SHP77 treated with DMSO at 0.1 percent for 48 hours (cell line): Measurements from ENCODE around the gene SAE1.

ENCODE experiments used
- DNase-seq: peaks from one replicate; lab custom pipeline; 2025; lab: John Stamatoyannopoulos, UW

SAE1 gene

DNA sequence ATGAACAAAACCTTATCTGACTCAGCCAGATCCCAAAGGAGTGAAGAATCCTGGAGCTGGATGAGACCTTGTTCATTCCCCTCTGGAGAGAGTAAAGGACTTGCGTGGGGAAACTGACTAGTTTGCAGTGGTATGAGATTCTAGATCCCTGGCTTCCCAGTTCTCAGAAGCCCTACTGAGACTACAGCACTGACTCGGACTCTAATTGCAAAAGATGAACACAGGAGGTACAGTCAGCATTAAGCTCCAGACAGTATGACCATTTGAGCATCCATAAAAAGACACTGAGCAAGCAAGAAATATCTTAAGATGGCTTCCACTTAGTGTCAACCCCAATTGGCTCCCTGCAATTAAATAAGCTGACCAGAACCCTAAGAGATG, 23.8 kb upstream of the SAE1 start:
- no peak for DNase-seq

DNA sequence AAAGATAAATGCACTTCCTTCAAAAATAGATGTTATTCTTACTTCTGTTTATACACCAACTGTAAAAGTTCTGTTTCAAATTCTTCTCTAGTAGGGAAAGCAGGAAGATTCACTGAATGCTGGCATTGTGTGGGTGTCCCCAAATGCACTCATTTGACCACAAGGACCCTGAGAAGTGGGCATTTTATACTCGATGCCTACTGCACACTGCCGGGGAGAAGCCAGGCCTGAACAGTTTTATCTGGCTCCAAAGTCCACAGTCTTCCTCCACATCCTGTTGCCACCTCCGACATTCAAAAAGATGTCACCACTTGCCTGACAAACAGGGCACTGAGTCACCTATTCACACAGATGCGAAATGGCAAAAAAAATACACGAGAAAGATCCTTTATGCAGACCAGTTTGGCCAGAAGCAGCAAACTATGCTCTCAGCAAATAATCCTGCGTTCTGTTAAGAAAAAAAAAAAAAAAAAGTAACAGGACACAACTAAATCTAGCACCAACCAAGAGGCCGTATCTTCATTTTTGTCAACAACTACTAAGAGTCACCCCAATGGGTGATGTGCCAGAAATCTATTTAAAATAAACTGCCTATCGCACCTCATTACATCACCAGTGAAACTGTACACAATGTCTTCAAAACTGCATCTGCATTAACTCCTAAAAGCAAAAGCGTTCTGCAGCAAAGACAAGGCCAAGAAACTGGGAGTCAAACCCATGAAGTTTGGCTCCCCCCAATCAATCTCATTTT, 23.3 kb upstream of the SAE1 start:
- DNase-seq = no peak

DNA sequence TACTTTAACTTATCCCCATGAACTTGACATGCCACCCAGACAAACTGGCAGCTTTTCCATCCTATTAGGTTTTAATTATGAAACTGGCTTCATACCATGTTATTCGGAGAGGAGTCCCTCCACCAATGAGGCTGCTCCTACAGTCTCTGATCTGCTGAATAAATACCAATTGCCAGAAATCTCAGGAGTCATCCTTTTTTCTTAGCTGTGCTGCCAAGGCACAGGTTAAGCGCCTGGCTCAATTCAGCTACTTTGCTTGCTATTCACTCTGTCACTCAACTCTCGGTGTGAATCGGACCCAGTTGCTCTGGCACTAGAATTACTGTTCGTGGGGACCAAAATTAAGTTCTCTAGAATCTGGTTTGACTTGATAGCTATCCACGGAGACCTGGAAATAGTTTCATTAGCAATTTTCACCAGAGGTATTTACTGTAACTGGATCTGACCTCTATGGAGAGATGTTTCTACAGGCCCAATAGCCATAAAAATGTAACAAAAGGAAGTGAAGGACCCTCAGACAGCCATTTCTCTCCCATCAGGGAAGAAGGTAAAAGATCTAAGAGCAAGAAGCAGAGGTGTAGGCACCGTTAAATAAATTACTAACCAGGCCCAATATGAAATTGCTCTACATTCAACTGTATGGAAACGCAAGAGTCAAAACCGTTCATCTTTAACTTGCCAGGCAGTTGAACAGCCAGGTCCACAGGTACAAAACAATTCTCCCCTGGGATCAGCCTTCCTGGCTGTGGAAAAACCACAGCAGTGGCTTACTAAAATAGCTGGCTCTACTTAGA, 22.5 kb upstream of the SAE1 start:
- no peak for DNase-seq

DNA sequence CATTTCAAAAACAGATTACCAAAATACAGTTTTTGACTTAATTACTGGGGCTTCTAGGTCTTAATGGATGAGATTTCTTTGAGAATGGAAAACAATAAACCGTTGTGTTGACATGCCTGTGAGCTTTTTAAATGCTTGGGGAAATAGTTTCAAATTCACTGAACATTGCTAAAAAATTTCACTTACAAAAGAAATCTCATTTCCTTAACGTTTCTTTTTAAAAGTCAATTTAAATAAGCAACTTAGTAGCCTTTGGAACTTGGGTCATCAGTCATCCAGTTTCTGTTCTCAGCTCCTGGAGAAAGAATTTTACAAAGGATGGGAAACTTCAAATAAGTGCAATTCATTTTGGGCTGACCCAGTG, 21.5 kb upstream of the SAE1 start:
- no peak for DNase-seq

DNA sequence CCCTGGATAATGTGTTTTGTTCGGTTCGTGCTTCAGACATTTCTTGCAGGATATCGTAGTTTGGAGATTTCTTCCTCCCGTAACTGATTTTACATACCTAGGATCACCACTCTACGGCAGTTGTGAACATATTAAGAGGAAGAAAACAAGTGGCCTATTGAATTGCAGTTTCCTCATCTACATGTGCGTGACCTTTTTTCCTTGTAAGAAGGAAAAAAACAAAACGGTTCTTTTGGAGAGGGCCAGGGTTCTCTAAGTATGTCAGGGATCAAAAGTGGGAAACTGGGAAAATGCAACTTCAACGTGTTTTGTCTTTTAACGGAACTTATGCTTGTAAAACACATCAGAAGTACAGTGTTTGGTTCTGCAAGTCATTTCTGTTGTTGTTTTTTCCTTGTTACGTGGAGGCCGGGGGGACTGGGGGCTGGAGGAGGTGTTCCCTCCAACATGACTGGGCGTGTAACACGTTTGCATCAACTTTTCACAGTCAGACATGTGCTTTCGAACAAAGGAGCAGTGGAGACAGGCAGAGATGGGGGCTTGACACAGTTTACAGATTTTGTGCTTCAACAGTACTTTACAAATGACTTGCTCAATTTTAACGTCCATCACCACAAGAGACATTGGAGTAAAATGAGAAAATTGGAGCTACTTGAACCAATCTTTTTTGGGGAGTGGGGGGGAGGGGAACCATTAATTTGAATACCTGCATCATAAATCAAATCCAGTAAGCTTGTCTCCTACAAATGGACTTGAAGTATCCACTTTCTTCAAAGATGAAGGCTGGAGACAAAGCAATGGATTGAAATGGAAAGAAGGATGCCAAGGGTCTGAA, 20.9 kb upstream of the SAE1 start:
- DNase-seq = no peak

DNA sequence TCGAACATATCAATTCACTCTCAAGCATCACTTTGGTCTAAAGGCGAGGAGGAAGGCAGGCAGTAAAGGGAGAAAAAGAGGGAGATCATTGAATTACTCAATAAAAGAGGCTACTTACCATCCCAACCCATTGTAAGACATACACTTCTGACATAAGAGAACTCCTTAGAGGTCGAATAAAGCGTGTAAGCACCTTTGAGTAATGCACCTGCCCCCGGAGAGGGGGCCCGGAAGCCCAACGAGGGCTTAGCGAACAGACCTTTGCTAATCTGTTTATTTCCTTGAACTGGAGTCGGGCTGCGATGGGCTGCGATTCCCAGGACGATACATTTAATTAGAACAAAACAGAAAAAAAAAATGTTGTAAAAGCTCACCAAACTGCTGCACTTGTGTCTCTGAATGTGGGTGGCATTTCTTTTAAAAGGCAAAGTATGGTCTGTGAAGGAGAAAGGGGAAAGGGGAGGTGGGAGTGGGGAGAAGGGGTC, 20.1 kb upstream of the SAE1 start:
- DNase-seq = no peak

DNA sequence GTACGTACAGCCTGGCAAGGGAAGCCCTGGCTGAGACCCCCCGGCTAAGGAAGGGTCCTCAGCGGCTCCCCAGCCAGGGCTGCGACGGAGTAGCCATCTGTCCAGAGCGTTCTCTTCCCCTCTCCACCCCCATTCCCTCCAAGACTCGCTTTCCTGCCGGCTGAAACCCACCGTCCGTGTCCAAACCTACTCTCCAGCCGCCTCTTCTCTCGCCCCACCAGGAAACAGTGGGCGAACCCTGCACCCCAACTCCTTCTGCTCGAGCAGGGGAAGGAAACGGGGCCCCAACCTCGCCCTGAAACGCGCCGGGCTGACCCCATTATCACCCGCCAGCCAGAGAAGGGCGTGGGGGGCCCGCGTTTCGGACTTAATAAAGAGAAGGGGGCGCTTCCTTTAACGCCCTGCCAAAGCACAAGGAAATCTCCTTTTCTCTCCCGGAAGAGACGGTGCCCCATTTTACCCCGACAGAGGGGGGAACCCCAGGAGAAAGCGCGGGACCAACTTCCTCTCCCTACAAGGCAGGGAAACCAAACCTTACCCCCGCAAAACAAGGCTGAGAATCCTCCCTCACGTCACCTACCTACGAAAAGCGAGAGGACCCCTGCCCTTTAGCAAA, 19.5 kb upstream of the SAE1 start:
- DNase-seq = no peak

DNA sequence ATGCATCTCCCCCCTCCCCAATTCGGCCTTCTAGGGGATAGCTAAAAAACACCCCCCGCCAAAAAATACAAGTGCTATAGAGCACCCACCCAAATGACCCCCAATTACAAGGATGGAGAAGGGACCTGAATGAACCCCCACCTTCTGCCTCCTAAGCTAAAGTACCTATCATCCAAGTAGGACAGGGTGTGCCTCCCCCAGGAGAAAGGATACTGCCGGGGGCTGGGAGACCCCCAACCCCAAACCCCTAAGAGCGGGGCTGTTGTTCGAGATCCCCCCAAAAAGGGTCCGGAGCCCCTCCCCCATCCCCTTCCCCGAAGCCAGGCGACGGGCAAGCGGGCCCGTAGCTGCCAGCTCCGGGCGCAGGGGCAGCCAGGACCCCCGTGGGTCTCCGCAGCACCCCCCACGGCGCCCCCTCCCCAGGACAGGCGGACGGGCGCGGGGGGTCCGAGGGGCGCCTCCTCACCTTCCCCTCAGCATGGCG, 18.9 kb upstream of the SAE1 start:
- DNase-seq = no peak

DNA sequence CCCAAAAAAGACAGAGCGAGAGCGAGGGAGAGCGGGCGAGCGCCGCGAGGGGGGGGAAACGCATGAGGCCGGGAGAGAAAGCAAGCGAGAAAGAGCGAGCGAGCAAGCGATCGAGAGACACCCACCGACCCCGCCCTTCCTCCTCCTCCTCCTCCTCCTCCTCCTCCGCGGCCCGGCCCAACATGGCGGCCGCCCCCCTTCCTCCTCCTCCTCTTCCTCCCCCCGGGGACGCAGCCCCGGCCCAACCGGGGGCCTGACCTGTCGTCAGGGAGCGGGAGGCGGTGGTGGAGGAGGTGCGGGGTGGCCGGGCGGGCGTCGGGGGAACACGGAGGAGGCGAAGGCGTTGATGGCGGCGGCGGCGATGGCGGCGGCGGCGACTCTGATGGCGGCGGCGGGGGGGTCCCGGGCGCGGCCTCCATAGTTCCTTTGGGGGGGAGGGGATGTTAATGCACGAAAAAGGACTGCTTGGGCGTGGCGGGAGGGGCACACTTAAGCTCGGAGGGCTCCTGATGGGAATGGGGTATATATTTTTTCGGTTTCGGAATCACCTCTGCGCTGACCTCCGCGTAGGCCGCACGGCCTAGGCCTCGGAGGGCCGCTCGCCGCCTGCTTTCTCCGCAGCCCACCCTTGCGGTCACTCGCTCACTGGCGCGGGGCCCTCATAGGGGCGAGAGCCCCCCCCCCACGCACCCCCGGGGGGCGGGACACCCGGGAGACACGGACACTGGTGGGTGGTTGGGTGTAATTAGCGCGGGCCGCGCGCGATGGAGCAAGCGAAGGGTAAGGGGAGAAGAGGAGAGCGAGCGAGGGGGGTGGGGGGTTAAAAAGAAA, 18.3 kb upstream of the SAE1 start:
- DNase-seq = peak; percentile 21

DNA sequence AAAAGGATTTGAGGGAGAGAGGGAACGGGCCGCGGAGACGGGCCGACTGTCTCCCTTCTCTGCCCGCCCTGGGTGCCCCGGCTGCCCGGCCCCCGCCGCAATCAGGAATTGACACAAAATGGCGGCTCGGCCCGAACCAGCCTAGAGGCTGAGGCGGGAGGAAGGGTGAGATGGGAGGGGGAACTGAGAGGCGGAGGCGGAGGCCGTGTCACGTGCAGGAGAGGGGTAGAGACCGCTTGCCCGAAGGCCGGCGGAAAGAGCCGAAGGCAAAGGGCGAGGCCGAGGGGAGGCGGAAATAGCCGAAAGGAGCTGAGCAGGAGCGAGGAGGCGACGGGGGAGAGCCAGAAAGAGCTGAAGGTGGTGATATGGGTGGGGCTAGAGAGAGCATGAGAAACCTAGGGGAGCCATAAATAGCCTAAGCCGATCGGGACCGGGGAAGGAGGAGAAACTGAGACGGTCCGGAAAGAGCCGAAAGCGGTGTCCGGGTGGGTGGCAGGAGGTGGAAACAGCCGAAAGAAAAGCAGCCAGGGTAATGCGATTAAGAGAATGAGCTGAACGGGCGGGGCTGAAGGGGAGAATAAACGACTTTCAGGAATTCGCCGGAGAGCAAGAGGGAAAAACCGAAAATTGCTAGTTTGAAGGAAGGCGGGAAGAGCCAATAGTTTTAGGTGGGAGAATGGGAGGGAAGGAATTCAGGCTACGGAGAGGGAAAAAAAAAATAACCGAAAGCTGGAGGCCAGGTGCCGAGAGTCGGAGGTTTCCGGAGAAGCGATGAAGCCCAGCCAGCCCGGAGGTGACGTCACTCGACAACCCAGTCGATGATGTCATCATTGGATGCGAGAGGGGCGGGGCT, 17.4 kb upstream of the SAE1 start, which contains the start of gene ZC3H4:
ZC3H4 (minus strand) TSS at position 780 of the 853 bp plus-strand sequence. CDS start 1,192 bp downstream, outside the sequence.
- DNase-seq = peak; percentile 96

DNA sequence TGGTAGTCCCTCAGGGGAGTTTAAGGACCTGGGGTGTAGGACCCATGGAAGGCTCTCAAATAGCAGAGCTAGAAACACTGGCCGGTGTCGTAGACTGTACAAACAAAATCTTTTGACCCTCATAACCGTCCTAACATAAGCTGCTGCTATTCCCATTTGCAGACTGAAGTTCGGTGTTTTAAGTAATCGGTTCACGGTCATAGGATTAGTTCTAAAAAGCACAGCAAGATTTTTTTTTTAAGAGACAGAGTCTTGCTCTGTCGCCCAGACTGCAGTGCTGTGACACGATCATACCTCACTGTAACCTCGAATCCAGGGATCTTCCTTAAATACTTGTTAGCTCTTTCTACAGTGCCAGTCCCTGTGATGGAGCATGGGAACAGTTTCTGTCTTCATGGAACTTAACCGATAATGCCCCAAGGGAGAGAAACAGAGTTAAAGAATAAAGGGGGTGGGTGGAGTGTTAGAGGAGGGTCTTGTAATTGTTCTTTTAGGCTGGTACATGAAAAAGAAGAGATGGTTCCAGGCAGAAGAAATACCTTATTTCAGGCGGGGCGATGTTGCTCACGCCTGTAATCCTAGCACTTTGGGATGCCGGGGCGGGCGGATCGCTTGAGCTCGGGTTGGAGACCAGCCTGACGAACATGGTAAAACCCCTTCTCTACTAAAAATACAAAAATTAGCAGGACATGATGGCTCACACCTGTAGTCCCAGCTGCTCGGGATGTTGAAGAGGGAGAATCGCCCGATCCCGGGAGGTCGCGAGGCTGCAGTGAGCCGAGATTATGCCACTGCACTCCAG, 16.6 kb upstream of the SAE1 start:
- no peak for DNase-seq

DNA sequence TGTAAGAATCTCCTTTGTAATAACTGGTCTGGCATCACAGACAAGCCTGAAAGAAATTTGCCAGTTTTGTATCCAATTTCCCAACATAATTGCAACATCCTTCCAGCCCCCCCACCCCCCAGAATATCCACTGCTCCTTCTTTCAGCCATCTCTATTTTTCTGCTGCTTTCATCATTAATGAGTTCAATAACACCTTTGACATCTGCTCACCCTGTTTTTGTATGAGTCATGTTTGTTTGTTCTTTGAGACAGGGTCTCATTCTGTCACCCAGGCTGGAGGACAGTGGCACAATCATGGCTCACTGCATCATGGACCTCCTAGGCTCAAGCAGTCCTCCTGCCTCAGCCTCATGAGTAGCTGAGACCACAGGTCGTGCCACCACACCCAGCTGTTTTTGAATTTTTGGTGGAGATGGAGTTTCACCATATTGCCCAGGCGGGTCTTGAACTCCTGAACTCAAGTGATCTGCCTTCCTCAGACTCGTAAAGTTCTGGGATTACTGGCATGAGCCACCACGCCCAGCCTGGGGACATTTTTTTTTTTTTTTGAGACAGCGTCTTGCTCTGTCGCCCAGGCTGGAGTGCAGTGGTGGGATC, 10.1 kb upstream of the SAE1 start:
- no peak for DNase-seq

DNA sequence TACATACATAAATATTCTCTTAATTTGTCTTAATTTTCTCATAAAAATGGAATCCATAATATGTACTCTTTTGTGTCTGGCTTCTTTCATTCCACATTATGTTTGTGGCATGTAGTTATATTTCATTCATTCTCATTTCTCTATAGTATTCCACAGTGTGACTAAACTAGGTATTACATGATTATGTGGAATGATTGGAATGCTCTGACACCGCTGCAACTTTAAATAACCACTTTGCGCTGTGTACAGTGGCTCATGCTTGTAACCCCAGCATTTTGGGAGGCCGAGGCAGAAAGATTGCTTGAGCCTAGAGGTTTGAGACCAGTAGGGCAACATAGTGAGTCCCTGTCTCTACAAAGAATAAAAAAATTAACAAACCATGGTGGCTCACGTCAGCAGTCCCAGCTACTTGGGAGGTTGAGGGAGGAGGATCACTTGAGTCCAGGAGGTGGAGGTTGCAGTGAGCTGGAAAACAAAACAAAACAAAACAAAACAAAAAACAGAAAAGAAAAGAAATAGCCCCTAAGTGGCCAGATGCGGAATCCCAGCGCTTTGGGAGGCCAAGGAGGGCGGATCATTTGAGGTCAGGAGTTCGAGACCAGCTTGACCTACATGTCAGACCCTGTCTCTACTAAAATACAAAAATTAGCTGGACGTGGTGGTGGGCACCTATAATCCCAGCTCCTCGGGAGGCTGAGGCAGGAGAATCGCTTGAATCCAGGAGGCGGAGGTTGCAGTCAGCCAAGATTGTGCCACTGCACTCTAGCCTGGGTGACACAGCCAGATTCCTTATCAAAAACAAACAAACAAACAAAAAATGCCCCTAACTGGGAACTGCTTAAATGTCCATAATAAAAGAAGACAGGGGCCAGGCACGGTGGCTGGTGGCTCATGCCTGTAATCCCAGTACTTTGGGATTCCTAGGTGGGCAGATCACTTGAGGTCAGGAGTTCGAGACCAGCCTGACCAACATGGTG, 8.0 kb upstream of the SAE1 start:
- DNase-seq = no peak

DNA sequence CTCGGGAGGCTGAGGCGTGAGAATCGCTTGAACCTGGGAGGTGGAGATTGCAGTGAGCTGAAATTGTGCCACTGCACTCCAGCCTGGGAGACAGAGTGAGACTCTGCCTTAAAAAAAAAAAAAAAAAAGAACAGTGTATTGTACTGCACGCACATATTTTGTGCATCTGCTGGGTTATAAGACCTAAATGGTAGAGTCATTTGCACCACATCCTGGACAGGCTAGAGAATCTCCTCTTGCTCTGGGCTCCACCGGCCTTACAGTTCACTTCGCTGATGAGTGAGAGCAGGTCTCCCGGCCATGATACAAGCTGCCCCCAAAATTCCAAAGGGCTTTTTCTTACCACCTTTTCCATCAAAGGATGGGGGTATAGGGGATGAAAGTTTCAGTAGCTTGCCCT, 7.2 kb upstream of the SAE1 start:
- DNase-seq = no peak

DNA sequence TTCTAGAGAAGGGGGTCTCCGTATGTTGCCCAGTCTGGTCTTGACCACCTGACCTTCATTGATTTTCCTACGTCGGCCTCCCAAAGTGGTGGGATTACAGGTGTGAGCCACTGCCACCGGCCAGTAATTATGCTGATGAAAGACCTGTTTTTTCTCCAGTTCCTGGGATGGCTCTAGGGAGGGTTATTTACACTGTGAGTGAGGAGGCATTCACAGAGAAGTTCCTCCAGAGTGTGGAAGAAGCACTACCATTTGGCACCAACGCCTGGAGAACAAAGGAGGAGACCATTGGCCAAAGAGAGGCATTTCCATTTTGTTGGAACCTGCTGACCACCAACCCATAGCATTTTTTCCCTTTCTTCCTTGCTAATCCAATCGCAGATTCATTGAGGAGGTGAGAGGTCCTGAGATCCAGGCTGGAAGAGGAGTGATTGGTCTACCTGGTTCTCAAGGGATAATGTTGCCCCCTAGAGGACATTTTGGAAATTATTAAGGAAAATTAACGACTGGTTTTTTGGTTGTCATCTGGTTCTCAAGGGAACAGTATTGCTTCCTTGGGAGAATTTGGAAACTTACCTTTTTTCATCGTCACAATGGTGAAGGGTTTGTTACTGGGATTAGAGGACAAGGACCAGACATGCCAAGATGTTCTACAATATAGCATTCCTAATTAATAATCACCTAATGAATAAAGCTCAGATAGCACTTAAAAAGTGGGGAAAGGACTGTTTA, 5.5 kb upstream of the SAE1 start:
- peak; percentile 58 for DNase-seq

DNA sequence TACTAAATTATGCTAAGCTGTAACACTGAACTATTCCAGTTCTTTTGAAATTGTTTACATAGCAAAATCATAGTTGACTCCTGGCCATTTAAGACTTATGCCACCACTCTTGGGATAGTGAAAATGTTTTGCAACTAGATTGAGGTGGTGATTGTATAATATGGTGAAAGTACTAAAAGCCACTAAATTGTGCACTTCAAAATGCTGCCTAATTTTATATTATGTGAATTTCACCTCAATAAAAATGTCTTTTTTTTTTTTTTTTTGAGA, 5.0 kb upstream of the SAE1 start:
- no peak for DNase-seq

DNA sequence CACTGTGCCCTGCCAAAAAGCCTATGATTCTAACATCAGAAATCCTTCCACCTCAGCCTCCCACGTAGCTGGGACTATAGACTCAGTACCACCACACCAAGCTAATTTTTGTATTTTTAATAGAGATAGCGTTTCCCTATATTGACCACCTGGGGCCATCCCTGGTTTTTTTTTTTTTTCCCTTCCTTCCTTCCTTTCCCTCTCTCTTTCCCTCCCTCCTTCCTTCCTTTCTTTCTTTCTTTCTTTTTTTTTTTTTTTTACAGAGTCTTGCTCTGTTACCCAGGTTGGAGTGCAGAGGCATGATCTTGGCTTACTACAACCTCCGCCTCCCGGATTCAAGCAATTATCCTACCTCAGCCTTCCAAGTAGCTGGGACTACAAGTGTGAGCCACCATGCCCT, 1.1 kb upstream of the SAE1 start:
- DNase-seq = no peak
